HPDE6-E6E7 (cell line): ENCODE results near the gene NDUFB11.
"Not testable (repeated sequence)": the region's sequence is repeated elsewhere in the genome, so short reads cannot be mapped to it uniquely, and the experiment has no call there.

Experiments used
- DNase-seq: peaks from one replicate; pipeline ENCODE4 v3.0.0; 2011; ENCODE audit warnings: missing footprints; ENCODE audit errors: extremely low spot score

NDUFB11 gene

GRCh38 chrX:47146121-47146935, 1.8 kb upstream of the NDUFB11 start:
- no peak for DNase-seq

- no peak for DNase-seq
These were observed 1.1 kb upstream of the NDUFB11 start for GRCh38 chrX:47145395-47146120.

- peak; percentile 34 for DNase-seq
These were observed 442 bp downstream of the NDUFB11 start for GRCh38 chrX:47143894-47144625.

- no peak for DNase-seq
These were observed 6.3 kb downstream of the NDUFB11 start for GRCh38 chrX:47138171-47138570.

GRCh38 chrX:47135650-47136049, 8.9 kb downstream of the NDUFB11 start:
- not testable (repeated sequence) for DNase-seq

GRCh38 chrX:47133493-47133892, 11.0 kb downstream of the NDUFB11 start:
- no peak for DNase-seq

- DNase-seq: no peak
These were observed 14.6 kb downstream of the NDUFB11 start for GRCh38 chrX:47129899-47130358.

- peak; percentile 82 for DNase-seq
These were observed 15.2 kb downstream of the NDUFB11 start for GRCh38 chrX:47129157-47129898.

- DNase-seq: not testable (repeated sequence)
These were observed 20.0 kb downstream of the NDUFB11 start for GRCh38 chrX:47124466-47124865.

- not testable (repeated sequence) for DNase-seq
These were observed 27.9 kb downstream of the NDUFB11 start for GRCh38 chrX:47116551-47117110.

GRCh38 chrX:47112316-47112954, 32.1 kb downstream of the NDUFB11 start:
- no peak for DNase-seq

- DNase-seq: not testable (repeated sequence)
These were observed 33.4 kb downstream of the NDUFB11 start for GRCh38 chrX:47110936-47111615.

GRCh38 chrX:47101206-47101605, 43.3 kb downstream of the NDUFB11 start:
- DNase-seq: no peak

GRCh38 chrX:47098338-47099094, 46.0 kb downstream of the NDUFB11 start:
- no peak for DNase-seq

GRCh38 chrX:47097018-47097417, 47.5 kb downstream of the NDUFB11 start:
- DNase-seq: no peak

- DNase-seq: no peak
These were observed 50.6 kb downstream of the NDUFB11 start for GRCh38 chrX:47093860-47094259.

GRCh38 chrX:47093248-47093647, 51.3 kb downstream of the NDUFB11 start:
- no peak for DNase-seq
